Renal pelvis (tissue), 12 donors: ENCODE measurements around the gene FYTTD1. TPM values are rescaled to one million over a fixed set of nuclear protein-coding genes. Genes with fewer than 3 reads are reported as not detected.
"Not testable (repeated sequence)": the region's sequence is repeated elsewhere in the genome, so short reads cannot be mapped to it uniquely, and the experiment has no call there.

ENCODE experiments used
- DNase-seq: peaks from one replicate; pipeline ENCODE4 v3.0.0-alpha.2; 2013
- long read RNA-seq, 16 experiments: transcript quantifications; one replicate each; lab custom pipeline, GENCODE V29; 2026
- polyA plus RNA-seq, 3 donors: library from polyadenylated mRNA; unstranded; fragments of 120-200 nt; gene quantifications; one replicate each; pipeline ENCODE4 v1.2.1, GENCODE V29; 2013; ENCODE audit not compliant: insufficient read length in 3 of 3

Gene FYTTD1, protein sequence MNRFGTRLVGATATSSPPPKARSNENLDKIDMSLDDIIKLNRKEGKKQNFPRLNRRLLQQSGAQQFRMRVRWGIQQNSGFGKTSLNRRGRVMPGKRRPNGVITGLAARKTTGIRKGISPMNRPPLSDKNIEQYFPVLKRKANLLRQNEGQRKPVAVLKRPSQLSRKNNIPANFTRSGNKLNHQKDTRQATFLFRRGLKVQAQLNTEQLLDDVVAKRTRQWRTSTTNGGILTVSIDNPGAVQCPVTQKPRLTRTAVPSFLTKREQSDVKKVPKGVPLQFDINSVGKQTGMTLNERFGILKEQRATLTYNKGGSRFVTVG
- 10 to 100 TPM; 87.7 to 94.2 (median 90.7) TPM for polyA plus RNA-seq
- long read RNA-seq, donor 1, full-length matches to known transcripts, result 19 of 36 reads
- long read RNA-seq, donor 1, partial matches to known transcripts, result 17 of 36 reads
- long read RNA-seq, donor 1, other reads (novel, unspliced or antisense), result 0 of 36 reads
- long read RNA-seq, donor 2, full-length matches to known transcripts, result 23 of 34 reads
- long read RNA-seq, donor 2, partial matches to known transcripts, result 11 of 34 reads
- long read RNA-seq, donor 2, other reads (novel, unspliced or antisense), result 0 of 34 reads
- long read RNA-seq, donor 3, full-length matches to known transcripts, result 21 of 38 reads
- long read RNA-seq, donor 3, partial matches to known transcripts, result 17 of 38 reads
- long read RNA-seq, donor 3, other reads (novel, unspliced or antisense), result 0 of 38 reads
- long read RNA-seq, donor 4, full-length matches to known transcripts, result 15 of 33 reads
- long read RNA-seq, donor 4, partial matches to known transcripts, result 18 of 33 reads
- long read RNA-seq, donor 4, other reads (novel, unspliced or antisense), result 0 of 33 reads
- long read RNA-seq, donor 5, full-length matches to known transcripts, result 11 of 23 reads
- long read RNA-seq, donor 5, partial matches to known transcripts, result 12 of 23 reads
- long read RNA-seq, donor 5, other reads (novel, unspliced or antisense), result 0 of 23 reads
- long read RNA-seq, donor 6, full-length matches to known transcripts, result 33 of 42 reads
- long read RNA-seq, donor 6, partial matches to known transcripts, result 9 of 42 reads
- long read RNA-seq, donor 6, other reads (novel, unspliced or antisense), result 0 of 42 reads
- long read RNA-seq, donor 7, full-length matches to known transcripts, result 18 of 50 reads
- long read RNA-seq, donor 7, partial matches to known transcripts, result 32 of 50 reads
- long read RNA-seq, donor 7, other reads (novel, unspliced or antisense), result 0 of 50 reads
- long read RNA-seq, donor 8, full-length matches to known transcripts, result 14 of 19 reads
- long read RNA-seq, donor 8, partial matches to known transcripts, result 5 of 19 reads
- long read RNA-seq, donor 8, other reads (novel, unspliced or antisense), result 0 of 19 reads
- long read RNA-seq, donor 9, full-length matches to known transcripts, result 23 of 34 reads
- long read RNA-seq, donor 9, partial matches to known transcripts, result 11 of 34 reads
- long read RNA-seq, donor 9, other reads (novel, unspliced or antisense), result 0 of 34 reads
- long read RNA-seq, donor 10, full-length matches to known transcripts, result 10 of 50 reads
- long read RNA-seq, donor 10, partial matches to known transcripts, result 40 of 50 reads
- long read RNA-seq, donor 10, other reads (novel, unspliced or antisense), result 0 of 50 reads
- long read RNA-seq, donor 11, full-length matches to known transcripts, result 19 of 40 reads
- long read RNA-seq, donor 11, partial matches to known transcripts, result 21 of 40 reads
- long read RNA-seq, donor 11, other reads (novel, unspliced or antisense), result 0 of 40 reads
- long read RNA-seq, donor 12, full-length matches to known transcripts, result 36 of 48 reads
- long read RNA-seq, donor 12, partial matches to known transcripts, result 12 of 48 reads
- long read RNA-seq, donor 12, other reads (novel, unspliced or antisense), result 0 of 48 reads
- long read RNA-seq, donor 13, full-length matches to known transcripts, result 9 of 16 reads
- long read RNA-seq, donor 13, partial matches to known transcripts, result 7 of 16 reads
- long read RNA-seq, donor 13, other reads (novel, unspliced or antisense), result 0 of 16 reads
- long read RNA-seq, donor 14, result 0 reads
- long read RNA-seq, donor 15, full-length matches to known transcripts, result 25 of 35 reads
- long read RNA-seq, donor 15, partial matches to known transcripts, result 10 of 35 reads
- long read RNA-seq, donor 15, other reads (novel, unspliced or antisense), result 0 of 35 reads
- long read RNA-seq, donor 16, full-length matches to known transcripts, result 23 of 38 reads
- long read RNA-seq, donor 16, partial matches to known transcripts, result 15 of 38 reads
- long read RNA-seq, donor 16, other reads (novel, unspliced or antisense), result 0 of 38 reads

DNA sequence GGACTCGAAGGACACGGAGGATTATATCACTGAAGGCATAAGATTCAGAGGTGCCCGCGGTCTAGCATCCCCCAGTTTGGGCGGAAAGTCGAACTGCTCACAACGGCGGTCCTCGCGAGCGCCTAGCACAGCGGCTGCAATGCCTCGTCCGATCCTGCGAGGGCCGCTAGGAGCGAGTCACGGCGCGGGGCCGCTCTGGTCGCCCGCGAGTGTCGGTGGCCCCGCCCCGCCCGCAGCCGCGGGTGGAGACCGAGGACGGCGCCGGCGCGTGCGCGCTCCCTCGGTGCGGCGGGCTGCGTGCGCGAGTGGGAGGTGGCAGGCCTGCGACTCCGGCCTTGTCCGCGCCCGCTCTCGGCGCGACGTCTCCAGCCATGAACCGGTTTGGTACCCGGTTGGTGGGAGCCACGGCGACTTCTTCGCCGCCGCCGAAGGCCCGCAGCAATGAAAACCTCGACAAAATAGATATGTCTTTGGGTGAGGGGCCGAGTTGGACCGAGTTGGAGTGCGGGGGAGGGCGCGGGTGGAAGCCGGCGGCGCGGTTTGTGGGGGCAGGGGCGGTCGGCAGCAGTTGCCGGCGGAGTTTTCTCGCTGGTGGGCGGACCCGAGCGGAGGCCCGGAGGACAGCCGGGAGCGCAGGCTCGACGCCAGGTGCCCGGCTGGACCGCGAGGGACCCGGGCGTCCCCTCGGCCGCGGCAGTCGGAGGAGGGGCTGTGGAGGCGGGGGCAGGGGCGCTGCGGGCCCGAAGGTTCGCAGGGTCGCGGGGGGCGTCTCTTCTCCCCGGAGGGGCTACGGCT, at the start of gene FYTTD1:
Gene FYTTD1 (plus strand): TSS at position 283 of the 795 bp plus-strand sequence. CDS start 89 bp downstream, at position 372.
- peak; percentile 86 for DNase-seq

DNA sequence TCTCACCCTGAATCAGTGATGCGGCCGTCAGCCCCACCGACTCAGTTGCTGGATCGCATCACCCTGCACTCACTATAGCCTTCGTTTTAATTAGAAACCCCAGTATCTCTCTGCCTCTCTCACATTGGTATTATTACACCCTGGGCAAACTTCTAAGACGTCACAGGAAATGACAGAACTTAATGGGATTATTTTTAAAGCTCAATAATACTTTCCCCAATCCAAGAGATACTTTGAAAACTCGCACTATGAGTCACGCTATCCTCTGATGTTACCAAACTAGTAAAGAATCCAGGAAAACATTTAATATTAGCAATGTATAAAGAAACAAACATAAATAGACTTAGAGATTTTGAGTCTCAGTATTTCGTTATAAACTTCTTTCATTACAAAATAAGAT, 49.6 kb upstream of the FYTTD1 start:
- no peak for DNase-seq

DNA sequence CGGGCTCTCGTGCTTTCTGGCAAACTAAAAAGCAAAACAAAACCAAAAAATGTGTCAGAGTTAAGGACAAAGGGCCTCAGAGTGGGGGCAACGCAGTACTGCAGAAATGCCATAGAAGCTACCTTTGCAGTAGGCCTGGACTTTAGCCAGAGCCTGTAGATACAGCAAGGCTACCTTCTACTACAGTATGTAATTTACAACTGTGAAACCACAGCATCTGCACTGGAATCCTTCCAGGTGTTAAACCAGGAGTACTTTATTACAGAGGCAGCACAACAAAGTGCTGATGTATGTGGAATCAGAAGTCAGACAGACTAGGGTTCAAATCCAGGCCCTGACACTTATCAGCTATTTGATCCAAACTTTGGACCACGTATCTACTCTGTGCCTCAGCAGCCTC, 47.8 kb upstream of the FYTTD1 start:
- no peak for DNase-seq

- no peak for DNase-seq
Measured at GRCh38 chr3:197706658-197707057, 43.0 kb upstream of the FYTTD1 start.

DNA sequence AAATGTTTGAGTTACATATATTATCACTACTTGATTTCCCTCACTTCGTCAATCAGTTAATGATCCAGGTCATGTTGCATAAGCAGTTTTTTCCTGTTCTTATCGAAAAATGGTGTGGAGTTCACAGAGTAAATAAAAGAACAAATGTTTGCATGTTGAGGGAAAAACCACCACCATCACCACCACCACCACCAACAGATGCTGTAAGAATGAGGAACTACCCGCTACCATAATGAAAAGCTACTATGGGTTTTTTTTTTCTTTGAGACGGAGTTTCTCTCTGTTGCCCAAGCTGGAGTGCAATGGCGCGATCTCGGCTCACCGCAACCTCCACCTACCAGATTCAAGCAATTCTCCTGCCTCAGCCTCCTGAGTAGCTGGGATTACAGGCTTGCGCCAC, 40.5 kb upstream of the FYTTD1 start:
- DNase-seq, result no peak

- DNase-seq, result not testable (repeated sequence)
Measured at GRCh38 chr3:197710965-197711364, 38.7 kb upstream of the FYTTD1 start.

- peak; percentile 74 for DNase-seq
Measured at GRCh38 chr3:197711973-197712707, 37.5 kb upstream of the FYTTD1 start.

DNA sequence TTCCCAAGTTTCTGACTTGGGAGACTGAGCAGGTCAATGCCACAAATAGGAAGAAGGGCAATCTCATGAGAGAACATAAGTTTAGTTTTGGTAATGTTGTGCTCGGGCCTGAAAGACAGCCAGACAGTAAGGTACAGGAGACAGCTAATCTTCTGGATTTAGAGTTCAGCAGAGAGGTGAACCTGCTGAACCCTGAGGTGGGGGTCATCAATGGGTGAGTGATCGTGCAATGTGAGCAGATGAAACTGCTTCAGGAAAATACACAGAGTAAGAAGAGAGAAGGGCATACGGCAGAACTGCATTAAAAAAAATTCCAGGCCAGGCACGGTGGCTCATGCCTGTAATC, 36.2 kb upstream of the FYTTD1 start:
- no peak for DNase-seq

DNA sequence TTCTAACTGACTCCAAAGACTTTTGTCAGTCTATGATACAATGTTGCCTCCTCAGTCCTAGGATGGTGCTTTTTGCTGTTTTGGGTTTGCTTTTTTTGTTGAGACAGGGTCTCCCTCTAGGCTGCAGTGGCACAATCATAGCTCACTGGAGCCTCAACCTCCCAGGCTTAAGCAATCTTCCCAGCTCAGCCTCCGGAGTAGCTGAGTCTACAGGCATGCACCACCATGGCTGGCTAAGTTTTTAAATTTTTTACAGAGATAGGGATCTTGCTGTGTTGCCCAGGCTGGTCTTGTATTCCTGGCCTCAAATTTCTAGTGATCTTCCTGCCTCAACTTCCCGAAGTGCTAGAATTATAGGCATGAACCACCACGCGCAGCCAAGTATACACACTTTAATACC, 35.4 kb upstream of the FYTTD1 start:
- DNase-seq, result no peak

- no peak for DNase-seq
Measured at GRCh38 chr3:197718891-197719290, 30.8 kb upstream of the FYTTD1 start.

DNA sequence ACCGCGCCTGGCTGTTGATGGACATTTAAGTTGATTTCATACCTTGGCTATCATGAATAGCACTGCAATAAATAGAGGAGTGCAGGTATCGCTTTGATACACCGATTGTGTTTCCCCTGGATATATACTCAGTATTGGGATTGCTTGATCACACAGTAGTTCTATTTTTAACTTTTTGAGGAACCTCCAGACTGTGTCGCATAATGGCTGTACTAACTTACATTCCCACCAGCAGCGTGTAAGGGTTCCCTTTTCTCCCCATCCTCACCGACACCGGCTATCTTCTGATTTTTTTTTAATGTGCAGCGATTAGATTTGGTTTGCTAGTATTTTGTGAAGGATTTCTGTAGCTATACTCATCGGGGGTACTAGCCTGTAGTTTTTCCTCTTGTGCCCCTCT, 29.0 kb upstream of the FYTTD1 start:
- DNase-seq, result no peak

DNA sequence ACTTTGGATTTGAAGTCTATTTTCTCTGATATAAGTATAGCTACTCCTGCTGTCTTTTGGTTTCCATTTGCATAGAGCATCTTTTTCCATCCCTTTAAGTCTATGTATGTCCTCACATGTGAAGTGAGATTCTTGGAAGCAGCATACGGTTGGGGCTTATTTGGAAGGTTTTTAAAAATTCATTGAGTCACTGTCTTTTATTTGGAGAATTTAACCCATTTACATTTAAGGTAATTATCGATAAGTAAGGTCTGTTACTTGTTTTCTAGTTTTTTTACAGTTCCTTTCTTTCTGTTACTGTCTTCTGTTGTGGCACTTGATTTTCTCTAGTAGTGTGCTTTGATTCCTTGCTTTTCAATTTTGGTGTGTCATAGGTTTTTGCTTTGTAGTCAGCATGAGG, 26.9 kb upstream of the FYTTD1 start:
- DNase-seq, result no peak

GRCh38 chr3:197727878-197728277, 21.8 kb upstream of the FYTTD1 start:
- not testable (repeated sequence) for DNase-seq

- no peak for DNase-seq
Measured at GRCh38 chr3:197728487-197728886, 21.2 kb upstream of the FYTTD1 start.

- DNase-seq, result no peak
Measured at GRCh38 chr3:197730200-197730599, 19.5 kb upstream of the FYTTD1 start.

DNA sequence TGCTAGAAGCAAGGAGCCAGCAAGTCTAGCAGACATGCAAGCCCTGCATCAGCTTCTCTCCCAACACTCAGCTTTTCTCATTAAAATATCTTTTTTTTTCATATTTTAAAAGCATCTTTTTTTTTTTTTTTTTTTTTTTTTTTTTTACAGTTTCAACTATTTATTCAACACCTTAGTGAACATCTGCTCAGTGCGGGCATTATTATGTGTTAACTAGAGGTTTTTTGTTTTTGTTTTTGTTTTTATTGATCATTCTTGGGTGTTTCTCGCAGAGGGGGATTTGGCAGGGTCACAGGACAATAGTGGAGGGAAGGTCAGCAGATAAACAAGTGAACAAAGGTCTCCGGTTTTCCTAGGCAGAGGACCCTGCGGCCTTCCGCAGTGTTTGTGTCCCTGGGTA, 18.9 kb upstream of the FYTTD1 start:
- not testable (repeated sequence) for DNase-seq

- DNase-seq, result not testable (repeated sequence)
Measured at GRCh38 chr3:197731483-197731882, 18.2 kb upstream of the FYTTD1 start.

- no peak for DNase-seq
Measured at GRCh38 chr3:197733042-197733441, 16.6 kb upstream of the FYTTD1 start.
